GM19395 (cell line): ENCODE data around the gene RHOBTB3.
A peak's percentile ranks its signal among the peaks of the same experiment; 100 is the strongest.
"Not testable (repeated sequence)": the region's sequence is repeated elsewhere in the genome, so short reads cannot be mapped to it uniquely, and the experiment has no call there.

Source experiments
- ATAC-seq: cut with Tn5 transposase; IDR thresholded peaks from one replicate; pipeline ENCODE4 v1.9.1; 2021; ENCODE audit warnings: mild to moderate bottlenecking, moderate library complexity; ENCODE audit not compliant: unreplicated experiment

The RHOBTB3 gene

DNA sequence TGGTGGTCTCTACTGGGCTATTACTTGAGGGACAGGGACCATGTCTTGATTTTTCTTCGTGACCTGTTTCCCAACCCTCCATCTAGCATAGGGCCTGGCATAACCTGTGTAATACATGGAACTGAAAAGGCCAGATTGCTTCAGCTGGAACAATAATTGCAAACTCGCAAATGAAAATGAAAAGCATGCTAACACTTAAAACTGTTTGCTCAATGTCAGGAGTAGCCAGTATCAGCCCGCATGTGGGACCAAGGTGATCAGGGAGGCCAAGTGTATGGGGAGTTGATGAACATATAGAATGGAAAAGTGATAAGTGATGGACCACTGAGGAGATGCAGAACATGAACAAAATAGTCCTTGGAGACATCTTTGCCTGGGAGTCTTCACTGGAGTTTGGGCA is 66.2 kb downstream of the RHOBTB3 start:
- ATAC-seq: no peak

DNA sequence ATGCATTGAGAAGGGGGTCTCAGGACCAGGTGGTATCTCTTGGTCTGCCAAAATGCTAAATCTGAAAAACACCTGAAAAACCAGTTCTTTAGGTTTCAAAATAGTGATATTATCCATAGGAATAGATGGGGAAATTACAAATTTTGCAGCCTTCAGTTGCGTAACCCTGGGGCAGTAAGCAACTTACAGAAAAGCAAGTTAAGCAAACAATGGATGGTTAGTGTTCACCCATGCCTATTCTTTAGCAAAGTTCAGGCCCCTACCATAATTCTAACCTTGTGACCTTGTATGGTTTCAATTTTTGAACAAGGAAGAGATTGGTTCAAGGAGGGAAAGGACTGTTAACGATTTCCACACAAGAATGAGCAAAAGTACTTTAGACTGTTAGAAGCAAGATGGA is 66.9 kb downstream of the RHOBTB3 start:
- no peak for ATAC-seq

DNA sequence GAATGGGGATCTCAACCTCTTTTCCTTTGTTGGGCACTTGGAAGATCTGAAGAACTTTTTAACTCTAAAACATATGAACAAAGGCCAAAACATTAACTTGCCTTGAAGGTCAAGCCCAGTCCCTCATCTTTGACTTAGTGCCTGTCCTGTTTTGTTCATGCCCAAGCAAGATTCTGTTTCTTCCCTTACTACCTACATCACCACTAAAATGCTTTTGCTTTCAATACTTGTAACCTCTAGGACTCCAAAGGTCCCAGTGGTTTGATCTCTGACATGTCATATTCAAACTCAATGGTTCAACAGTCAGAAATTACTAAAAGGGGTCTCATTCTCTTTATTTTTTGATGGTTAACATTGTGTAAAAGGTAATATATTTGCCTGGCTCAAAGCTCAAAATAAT is 67.4 kb downstream of the RHOBTB3 start:
- no peak for ATAC-seq

DNA sequence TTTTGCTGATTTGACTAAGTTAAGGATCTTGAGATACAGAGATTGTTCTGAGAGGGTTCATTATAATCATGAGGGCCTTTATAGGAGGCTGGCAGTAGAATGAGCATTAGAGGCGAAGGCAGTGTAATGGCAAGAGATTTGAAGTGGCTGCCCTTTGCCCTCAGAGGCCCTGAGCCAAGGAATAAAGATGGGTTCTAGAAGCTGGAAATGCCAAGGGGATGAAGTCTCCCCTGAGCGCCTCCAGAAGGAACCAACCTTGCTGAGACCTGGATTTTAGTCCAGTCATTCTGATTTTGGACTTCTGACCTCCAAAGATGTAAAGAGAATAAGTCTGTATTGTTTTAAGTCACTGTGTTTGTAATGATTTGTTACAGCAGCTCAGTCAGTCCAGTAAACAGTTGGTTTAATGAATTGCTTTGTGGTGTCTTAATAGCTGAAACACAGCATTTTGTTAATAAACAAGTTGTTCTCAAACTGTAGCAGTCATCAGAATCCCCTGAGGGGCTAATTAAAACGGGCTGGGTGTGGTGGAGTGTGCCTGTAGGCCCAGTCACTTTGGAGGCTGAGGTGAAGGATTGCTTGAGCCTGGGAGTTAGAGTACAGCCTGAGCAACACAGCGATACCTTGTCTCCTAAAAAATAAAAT is 68.2 kb downstream of the RHOBTB3 start:
- no peak for ATAC-seq

DNA sequence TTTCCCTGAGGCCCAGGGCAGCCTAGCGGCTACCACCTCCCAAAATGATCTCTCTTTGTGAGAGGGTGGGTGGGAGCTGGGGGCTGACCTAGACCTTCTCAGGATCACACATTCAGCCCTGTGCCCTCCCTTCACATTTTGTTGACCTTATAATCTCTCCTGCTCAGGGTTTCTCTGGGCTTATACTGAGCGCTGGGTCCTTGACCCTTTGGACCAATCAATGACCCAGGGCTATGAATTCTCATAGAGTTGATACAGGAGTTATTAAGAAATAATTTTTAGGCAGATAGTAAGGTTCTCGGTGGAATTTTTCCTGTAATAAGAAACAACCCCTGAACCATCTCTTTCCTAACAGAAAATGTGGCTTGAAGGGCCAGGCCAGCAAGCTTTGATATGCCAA is 69.4 kb downstream of the RHOBTB3 start:
- no peak for ATAC-seq

DNA sequence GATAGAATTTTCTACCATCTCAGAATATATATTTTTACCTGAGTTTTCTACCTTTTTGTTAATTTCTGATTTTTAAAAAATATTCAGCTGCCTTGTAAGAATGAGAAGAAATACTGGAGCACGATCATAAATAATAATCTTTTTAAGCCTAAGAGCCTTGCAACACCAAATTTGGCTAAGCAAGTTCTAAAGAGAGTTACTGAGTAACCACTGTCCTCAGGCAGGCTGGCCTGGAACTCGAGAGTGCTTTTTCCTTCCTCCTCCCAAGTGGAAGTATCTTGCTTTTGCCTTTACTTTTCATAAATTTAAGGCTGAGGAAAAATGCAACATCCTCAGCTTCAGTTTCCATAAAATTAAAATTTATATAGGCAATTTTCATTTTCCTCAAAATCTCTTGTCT is 70.4 kb downstream of the RHOBTB3 start:
- ATAC-seq: no peak

DNA sequence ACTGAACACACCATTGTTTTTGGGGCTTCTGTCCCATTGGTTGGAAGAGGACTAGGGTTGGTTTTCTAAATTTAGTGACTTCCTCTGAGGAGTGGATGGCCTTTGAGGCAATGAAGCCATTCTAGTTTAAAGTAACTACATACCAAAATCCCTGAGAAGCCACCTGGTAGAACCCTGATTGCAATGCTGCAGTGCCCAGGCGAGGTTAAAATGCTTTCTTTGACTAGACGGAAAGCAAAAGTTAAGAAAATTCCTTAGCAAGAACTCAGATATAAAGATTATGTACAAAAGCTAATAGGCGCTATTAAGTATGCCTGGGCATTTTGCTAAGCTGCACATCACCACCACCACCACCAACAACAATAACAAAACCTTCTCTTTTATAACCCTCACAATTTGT is 70.8 kb downstream of the RHOBTB3 start:
- no peak for ATAC-seq

DNA sequence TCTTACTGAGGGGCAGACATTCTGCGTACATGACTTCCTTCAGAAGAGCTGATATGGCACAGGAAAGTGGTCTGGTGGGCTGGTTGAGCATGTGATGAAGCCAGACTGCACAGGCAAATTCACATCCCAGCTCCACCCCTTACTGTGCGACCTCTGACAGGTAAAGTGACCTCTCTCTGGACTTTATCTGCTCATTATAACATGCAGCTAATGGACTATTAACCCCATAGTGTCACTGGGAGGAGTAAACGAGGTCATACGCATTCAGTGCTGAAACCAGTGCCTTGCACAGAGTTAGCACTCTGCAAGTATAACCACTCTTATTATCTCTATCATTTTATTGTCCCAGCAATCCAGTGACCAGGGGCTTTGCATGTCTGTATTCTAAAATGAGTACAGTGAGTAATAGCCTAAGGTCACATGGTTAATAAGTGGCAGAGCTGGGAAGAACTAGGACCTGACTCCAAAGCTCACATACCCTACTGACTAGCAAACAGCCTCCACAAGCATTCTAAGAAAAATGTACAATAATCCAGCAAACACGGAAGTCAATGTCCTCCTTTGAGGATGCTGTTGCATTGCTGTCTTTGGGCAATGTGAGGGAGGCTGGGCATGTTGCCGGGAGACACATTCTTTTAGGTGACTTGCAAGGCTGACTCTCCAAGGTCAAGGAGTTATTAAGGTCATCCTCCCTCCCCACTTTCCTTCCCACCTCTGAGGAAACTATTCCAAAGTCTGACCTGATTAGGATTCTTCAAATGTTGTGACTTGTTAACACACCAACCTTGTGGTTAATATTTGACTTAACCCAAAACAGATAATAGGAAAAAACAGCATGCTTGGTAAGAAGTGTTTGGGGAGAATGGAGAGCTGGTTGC is 72.4 kb downstream of the RHOBTB3 start:
- no peak for ATAC-seq

DNA sequence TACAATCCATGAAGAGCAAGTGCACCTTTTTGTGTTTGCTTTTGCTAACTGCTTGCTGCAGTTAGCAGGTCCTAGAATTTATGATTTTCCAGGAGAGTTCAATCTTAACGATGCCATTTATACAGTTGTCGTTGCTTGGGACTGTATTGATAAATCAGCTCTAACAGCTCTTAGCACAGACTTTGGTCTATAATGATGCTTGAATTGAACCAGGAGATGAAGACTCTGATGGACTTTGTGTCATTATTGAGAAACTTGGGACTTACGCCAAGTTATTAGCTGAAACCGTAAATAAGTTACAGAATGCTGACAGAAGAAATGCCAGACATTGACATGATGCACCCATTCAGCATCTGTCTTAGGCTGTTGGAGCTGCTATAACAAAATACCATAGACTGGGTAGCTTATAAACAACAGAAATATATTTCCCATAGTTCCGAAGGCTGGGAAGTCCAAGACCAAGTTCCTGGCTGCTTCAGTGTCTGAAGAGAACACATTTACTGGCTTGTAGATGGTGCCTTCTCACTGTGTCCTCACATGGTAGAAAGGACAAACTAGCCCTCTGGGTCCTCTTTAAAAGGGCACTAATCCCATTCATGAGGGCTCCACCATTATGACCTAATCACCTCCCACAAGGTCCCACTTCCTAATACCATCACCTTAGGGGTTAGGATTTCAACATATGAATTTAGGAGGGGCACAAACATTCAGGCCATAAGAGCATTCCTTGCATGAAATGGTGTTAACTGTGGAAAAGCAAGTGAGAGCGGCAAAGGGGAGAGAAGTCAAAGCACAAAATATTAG is 73.8 kb downstream of the RHOBTB3 start:
- no peak for ATAC-seq

DNA sequence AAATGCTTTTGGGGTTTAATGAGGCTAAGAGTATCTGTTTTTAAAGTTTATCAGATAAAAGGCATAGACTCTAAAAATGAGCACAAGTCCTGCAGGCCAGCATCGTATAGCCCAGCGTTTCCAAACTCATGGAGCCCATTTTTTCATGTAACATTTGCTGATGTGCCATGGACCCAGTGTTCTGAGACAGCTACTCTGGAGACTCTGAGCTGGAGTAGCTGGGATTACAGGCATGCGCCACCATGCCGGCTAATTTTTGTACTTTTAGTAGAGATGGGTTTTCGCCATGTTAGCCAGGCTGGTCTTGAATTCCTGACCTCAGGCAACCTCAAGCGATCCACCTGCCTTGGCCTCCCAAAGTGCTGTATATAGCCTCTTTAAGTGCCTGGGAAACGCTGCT is 75.6 kb downstream of the RHOBTB3 start:
- no peak for ATAC-seq

DNA sequence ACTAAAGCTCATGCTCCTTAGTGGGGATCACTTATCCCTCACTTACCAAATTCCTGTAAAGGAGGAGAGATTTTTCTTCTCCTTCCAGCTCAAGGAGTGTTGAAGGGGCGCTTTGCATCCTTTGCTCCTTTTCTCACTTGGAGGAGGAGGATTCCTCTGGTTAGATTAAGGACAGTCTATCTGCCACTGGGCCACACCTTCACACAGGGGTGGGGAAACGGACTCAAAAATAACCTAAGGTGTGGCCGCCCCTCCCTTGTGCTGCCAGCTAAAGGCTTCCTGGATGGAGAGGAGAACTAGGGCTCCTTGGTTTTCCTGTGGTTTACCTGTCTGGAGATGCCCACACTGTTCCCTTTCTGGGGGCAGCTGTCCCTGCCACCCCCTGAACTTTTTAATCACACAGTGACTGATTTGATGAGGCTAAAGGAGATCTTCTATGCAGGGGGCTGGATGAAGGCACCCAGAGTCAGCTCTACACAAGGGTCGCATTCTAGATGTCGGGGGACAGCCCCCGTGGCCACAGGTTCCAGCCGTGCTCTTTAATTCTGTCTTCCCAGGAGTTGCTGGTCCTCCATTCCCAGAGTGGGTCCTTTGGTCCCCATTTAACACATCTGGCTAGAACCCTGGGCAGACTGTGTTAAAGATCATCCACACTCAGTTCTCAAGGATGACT is 77.0 kb downstream of the RHOBTB3 start:
- ATAC-seq: no peak

DNA sequence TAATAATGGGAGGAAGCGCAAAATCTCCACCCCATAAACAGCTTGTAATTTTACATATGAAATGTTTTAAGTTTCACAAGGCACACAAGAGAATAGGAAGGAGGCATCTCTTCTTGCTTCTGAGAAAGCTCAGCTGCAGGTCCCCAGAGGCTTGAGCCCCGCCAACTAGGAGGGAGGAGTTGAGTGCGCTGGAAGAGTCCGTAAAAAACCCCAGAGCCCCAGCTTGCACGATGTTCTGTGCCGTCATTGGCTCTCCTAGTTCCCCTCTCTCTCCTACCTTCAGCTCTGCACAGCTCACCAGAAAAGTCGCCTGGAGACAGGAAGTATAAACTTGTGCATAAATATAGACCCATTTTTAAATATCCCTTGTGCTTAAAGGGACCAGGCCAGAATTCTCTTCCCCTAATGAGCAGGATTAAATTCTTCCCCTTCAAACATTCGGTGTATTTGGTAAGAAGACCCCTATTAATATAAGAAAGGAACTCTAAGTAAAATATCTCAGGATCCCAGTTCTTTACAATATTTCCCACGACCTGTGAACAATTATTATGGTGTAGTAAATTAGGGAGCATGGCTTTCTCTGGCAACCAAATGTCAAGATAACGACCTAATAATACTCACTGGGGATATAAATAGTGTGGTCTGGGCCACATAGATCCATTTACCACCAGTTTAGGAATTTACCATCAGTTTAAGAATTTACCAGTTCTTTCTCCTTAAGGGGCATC is 77.7 kb downstream of the RHOBTB3 start:
- peak; percentile 99 for ATAC-seq

DNA sequence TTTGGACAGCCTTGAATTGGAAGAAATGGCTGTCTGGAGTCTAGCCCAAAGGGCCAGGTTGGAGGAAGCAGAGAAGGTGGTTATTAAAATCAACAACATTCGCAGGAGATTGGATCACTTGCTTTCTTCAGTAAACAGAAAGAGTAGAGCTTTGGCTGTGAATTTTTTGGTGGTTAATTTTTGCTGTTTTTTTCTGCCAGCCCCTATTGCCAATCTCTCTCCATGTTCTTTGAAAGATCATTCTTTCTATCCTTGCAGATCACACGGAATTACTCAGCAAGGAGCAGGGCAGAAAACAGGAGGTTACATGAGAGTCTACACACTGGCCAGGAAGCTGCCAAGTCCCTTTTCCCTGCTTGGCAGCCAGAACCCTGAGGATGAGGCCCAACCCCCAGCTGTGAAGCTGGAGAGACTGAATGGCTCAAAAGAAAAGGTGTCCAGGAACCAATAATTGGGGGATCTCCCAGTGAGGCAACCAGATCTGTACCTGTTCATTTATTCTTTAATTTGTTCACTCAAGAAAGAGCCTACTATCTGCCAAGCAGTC is 78.4 kb downstream of the RHOBTB3 start:
- no peak for ATAC-seq

DNA sequence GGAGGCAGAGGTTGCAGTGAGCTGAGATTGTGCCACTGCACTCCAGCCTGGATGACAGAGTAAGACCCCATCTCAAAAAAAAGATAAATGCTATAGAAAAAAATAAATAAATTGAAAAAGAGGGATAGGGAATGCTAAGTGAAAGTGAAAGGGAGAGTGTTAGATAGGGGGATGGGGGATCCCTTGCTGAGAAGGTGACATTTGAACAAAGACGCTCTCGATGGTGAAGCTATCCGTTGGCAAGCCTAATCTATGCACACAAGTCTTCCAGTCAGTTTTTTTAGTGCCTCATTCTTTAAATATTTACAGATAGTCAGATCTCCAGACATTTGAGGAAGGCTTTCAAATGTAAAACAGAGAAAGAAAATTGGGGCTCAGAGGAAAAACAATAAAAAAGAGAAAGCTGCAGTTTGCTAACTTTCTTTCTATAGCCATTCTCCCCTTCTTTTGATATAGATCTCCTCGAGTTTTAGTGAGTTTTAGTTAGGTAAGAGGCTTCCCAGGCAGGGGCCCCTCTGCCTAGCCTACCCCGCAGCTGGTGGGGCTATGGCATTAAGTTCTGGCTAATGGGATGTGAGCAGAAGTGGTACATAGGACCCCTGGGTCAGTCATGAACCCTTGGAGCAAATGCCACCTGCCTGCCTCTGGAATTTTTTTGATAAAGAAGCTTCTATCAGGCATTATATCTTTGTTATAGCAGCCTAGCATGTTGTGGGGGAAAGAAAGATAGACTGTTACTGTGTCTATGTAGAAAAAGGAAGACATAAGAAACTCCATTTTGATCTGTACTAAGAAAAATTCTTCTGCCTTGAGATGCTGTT is 79.4 kb downstream of the RHOBTB3 start:
- ATAC-seq: no peak

DNA sequence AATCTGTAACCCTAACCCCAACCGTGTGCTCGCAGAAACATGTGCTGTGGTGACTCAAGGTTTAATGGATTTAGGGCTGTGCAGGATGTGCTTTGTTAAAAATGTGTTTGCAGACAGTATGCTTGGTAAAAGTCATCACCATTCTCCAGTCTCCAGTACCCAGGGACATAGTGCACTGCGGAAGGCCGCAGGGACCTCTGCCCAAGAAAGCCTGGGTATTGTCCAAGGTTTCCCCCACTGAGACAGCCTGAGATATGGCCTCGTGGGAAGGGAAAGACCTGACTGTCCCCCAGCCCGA is 79.9 kb downstream of the RHOBTB3 start:
- ATAC-seq: not testable (repeated sequence)

DNA sequence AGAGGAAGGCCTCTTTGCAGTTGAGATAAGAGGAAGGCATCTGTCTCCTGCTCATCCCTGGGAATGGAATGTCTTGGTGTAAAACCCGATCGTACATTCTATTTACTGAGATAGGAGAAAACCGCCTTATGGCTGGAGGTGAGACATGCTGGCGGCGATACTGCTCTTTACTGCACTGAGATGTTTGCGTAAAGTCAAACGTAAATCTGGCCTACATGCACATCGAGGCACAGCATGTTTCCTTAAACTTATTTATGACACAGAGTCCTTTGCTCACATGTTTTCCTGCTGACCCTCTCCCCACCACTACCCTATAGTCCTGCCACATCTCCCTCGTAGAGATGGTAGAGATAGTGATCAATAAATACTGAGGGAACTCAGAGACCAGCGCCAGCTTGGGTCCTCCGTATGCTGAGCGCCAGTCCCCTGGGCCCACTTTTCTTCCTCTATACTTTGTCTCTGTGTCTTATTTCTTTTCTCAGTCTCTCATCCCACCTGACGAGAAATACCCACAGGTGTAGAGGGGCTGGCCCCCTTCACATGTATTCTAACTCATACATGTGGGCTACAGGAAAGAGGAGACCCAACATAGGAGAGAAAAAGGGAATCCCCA is 80.4 kb downstream of the RHOBTB3 start:
- not testable (repeated sequence) for ATAC-seq

DNA sequence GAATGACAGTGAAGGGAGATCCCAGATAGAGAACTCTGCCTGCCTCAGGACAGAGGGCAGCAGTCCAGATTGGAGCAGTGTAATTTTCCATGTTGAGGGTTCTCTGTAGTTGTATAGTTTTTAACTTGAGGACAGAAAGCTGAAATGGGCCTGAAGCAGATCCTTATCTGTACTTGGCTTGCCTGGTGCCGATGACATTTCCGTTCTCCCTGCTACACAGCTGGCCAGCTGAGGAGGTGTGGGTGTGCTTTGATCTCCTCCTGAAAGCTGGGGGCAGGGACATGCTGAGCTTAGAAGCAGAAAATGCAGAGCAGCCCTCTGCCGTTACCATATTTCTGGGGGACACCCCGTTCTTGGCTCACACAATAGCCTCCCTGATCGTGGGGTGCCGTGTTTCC is 80.9 kb downstream of the RHOBTB3 start:
- no peak for ATAC-seq

DNA sequence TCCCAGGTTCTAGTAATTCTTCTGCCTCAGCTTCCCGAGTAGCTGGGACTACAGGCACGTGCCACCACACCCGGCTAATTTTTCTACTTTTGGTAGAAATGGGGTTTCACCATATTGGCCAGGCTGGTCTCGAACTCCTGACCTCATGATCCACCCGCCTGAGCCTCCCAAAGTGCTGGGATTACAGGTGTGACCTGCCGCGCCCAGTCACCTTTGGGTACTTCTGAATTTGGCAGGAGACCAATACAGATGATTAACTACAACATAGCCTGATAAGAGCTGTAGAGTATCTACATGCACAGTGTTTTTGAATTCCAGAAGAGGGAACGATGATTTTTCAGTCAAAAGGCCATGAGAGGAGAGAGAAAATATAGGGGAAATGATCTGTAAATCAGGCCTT is 81.9 kb downstream of the RHOBTB3 start:
- not testable (repeated sequence) for ATAC-seq

DNA sequence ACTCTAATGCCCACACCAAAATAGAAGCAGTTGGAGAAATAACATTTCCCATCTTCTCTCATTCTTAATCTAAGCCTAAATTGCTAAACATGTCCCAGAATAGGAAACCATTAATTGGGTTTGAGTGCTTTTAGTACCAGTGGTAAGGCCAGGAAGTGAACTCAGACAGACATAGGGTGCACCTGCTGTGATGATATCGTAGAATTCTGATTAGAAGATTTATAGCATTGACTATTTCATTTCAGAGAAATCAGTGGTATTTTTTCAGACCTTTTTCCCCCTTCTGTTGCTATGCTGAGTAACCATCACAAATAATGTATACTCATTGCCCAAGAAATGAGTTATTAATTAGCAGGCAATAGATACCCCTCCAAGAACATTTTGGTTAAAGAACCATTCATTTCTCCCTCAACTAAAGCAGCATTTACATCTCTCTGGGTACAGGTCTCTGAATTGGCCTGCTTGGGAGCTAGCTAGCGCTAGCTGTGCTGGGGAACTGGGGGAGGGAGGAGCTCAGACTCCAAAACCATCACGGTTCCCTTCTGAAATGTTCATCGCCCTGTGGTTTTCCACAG is 84.1 kb downstream of the RHOBTB3 start:
- ATAC-seq: no peak
